BLaER1 treated with 17β-estradiol and CSF1 and Interleukin-3, amounts not matched to agents 10 nM and 100 nM (cell line): ENCODE measurements around the gene TBC1D14.
"Not testable (repeated sequence)": the region's sequence is repeated elsewhere in the genome, so short reads cannot be mapped to it uniquely, and the experiment has no call there.

ENCODE experiments used
- H3K27ac ChIP-seq, 11 experiments: shearing (Covaris generic); formaldehyde crosslinking; 2 replicates each; pipeline ENCODE4 v1.8.1; 2022
- H3K27me3 ChIP-seq, 11 experiments: shearing (Covaris generic); formaldehyde crosslinking; 2 replicates each; pipeline ENCODE4 v1.8.1; 2022
- H3K36me3 ChIP-seq, 11 experiments: shearing (Covaris generic); formaldehyde crosslinking; 2 replicates each; pipeline ENCODE4 v1.8.1; 2022
- H3K4me1 ChIP-seq, 10 experiments: shearing (Covaris generic); formaldehyde crosslinking; 2 replicates each; pipeline ENCODE4 v1.8.1; 2022
- H3K4me2 ChIP-seq, 11 experiments: shearing (Covaris generic); formaldehyde crosslinking; 2 replicates each; pipeline ENCODE4 v1.8.1; 2022
- H3K4me3 ChIP-seq, 10 experiments: shearing (Covaris generic); formaldehyde crosslinking; 2 replicates each; pipeline ENCODE4 v1.8.1; 2022
- H3K9ac ChIP-seq, 11 experiments: shearing (Covaris generic); formaldehyde crosslinking; 2 replicates each; pipeline ENCODE4 v1.8.1; 2022
- H3K9me3 ChIP-seq, 11 experiments: shearing (Covaris generic); formaldehyde crosslinking; replicated peaks in 1 of 11; 2 replicates each; pipeline ENCODE4 v1.8.1; 2022
- H4K20me1 ChIP-seq, 11 experiments: shearing (Covaris generic); formaldehyde crosslinking; 2 replicates each; pipeline ENCODE4 v1.8.1; 2022
- Cebpa-rat ChIP-seq, 11 experiments: shearing (Covaris generic); IDR thresholded peaks; 2 replicates each; pipeline ENCODE4 v1.8.1; 2022

The TBC1D14 gene

DNA sequence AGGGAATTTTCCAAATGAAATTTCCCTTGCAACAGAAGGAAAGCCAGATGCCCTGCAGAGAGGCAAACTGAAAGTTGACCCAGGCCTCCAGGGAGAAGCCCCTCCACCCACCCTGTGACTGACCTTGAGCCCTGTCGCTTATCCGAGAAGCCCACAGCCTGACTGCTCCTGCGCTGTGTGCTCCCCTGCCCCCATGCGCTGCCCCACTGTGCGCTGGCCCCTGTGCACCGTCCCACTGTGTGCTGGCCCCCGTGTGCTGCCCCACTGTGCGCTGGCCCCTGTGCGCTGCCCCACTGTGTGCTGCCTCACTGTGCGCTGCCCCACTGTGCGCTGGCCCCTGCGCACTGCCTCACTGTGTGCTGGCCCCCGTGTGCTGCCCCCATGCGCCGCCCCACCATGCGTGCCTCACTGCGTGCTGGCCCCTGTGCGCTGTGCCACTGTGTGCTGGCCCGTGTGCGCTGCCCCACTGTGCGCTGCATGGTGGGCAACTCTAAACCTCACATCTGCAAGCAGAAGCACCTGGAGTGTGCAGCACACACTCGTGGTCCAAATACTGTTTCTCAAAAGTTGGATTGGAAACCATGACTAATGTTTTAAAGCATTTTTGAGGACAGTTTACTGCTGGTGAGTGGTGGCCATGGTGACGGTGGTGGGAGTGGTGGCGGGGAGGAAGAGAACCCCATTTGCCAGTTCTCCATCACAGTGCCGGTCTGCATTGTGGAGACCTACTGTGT lies 166.5 kb downstream of the TBC1D14 start:
- H3K27me3 ChIP-seq, result no peaks in the 10 kb centered on the region
- H3K9me3 ChIP-seq, result peaks cover 8 to 17% (median 14%) of the 10 kb centered on the region in 11 experiments; a peak in 17 of 22 replicates
- peaks cover 0 to 9% (median 0%) of the 10 kb centered on the region in 11 experiments; a peak in 2 of 22 replicates for H4K20me1 ChIP-seq
- peaks cover 0 to 9% (median 0%) of the 10 kb centered on the region in 10 experiments; a peak in 1 of 20 replicates for H3K4me1 ChIP-seq
- no peak overlapping the region for H3K4me3 ChIP-seq
- no peak for TF ChIP-seq Cebpa-rat (IDR thresholded peaks at IDR 0.05)
- no peaks in the 10 kb centered on the region for H3K36me3 ChIP-seq
- no peak overlapping the region for H3K27ac ChIP-seq
- no peak overlapping the region for H3K9ac ChIP-seq
- H3K4me2 ChIP-seq, result no peak overlapping the region

DNA sequence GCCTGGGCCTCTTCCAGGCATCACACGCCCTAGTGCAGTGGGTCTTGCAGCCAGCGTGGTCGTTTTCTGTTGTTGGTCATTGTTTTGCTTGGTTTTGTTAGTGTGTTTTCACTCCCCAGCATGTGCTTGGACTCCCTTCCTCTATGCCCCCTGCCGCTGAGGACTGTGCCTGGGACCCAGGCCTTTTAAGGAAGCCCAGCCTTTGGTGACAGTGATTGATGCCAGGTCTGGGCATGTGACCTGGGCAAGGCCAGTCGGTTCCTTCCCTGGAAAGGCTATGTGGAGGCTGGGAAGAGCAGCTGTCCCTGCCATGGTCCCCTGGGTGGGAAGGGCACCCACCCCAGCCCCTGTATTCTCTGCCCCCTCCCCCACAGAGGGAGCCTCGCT lies 167.1 kb downstream of the TBC1D14 start:
- Histone ChIP-seq H3K9me3 (peaks cover 8 to 17% (median 14%) of the 10 kb centered on the region in 11 experiments; a peak in 17 of 22 replicates), H3K36me3 (no peaks in the 10 kb centered on the region), H4K20me1 (peaks cover 0 to 9% (median 0%) of the 10 kb centered on the region in 11 experiments; a peak in 2 of 22 replicates), H3K4me3 (no peak overlapping the region), H3K4me1 (peaks cover 0 to 9% (median 0%) of the 10 kb centered on the region in 10 experiments; a peak in 1 of 20 replicates), H3K27me3 (no peaks in the 10 kb centered on the region), H3K9ac (no peak overlapping the region), H3K4me2 (no peak overlapping the region), H3K27ac (no peak overlapping the region)
- no peak for TF ChIP-seq Cebpa-rat (IDR thresholded peaks at IDR 0.05)

DNA sequence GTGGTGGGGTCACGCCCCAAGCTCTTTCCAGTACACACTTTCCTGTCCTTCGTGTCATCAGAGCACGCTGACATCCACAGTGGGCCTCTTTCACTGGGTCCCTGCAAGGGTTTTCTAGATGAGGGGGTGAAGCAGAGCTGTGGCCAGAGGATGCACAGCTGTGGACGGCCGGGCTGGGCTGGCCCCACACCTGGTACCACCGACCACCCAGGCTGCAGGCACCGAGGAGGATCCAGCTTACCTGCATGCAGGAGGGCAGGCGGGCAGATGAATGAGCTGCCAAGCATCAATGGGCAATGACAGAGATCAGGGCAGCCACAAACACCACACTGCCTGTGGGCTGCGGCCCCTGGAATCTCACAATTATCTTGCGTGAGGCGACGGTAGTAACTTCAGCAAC lies 167.7 kb downstream of the TBC1D14 start:
- H3K36me3 ChIP-seq, result no peaks in the 10 kb centered on the region
- H3K27me3 ChIP-seq, result no peaks in the 10 kb centered on the region
- no peak for TF ChIP-seq Cebpa-rat (IDR thresholded peaks at IDR 0.05)
- H3K9me3 ChIP-seq, result peaks cover 8 to 17% (median 14%) of the 10 kb centered on the region in 11 experiments; a peak in 17 of 22 replicates
- H3K4me1 ChIP-seq, result peaks cover 0 to 9% (median 0%) of the 10 kb centered on the region in 10 experiments; a peak in 1 of 20 replicates
- H3K9ac ChIP-seq, result no peak overlapping the region
- no peak overlapping the region for H3K4me3 ChIP-seq
- peaks cover 0 to 9% (median 0%) of the 10 kb centered on the region in 11 experiments; a peak in 2 of 22 replicates for H4K20me1 ChIP-seq
- H3K4me2 ChIP-seq, result no peak overlapping the region
- no peak overlapping the region for H3K27ac ChIP-seq

DNA sequence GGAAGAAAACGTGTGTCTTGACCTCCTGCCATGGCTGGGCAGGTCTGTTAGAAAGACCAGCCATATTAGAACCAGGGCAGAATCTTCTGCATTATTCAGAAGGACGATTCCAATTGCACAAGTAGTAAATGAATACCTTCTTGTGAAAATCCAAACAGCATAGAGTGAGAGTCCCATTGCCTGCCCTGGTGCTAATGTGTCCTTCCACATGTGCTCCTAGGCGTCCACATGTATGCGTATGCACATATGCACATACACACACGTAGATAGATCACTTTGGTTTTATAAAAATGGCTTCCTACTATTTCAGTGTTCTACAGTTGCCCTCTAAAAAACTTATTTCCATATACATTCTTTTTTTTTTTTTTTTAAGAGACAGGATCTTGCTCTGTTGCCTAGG lies 168.4 kb downstream of the TBC1D14 start:
- H3K9me3 ChIP-seq, result peaks cover 8 to 17% (median 14%) of the 10 kb centered on the region in 11 experiments; a peak in 17 of 22 replicates
- TF ChIP-seq Cebpa-rat (IDR thresholded peaks at IDR 0.05), result no peak
- no peaks in the 10 kb centered on the region for H3K27me3 ChIP-seq
- H3K36me3 ChIP-seq, result no peaks in the 10 kb centered on the region
- H3K4me2 ChIP-seq, result no peak overlapping the region
- H3K9ac ChIP-seq, result no peak overlapping the region
- H4K20me1 ChIP-seq, result peaks cover 0 to 9% (median 0%) of the 10 kb centered on the region in 11 experiments; a peak in 2 of 22 replicates
- H3K4me1 ChIP-seq, result peaks cover 0 to 9% (median 0%) of the 10 kb centered on the region in 10 experiments; a peak in 1 of 20 replicates
- H3K27ac ChIP-seq, result no peak overlapping the region
- no peak overlapping the region for H3K4me3 ChIP-seq

DNA sequence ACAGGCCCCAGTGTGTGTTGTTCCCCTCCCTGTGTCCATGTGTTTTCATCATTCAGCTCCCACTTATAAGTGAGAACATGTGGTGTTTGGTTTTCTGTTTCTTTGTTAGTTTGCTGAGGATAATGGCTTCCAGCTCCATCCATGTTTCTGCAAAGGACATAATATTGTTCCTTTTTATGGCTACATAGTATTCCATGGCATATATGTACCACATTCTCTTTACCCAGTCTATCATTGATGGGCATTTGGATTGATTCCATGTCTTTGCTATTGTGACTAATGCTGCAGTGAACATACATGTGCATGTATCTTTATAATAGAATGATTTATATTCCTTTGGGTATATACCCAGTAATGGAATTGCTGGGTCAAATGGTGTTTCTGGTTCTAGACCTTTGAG lies 169.9 kb downstream of the TBC1D14 start:
- H3K4me3 ChIP-seq, H3K27ac ChIP-seq, H3K27me3 ChIP-seq, H3K36me3 ChIP-seq, H4K20me1 ChIP-seq, H3K4me1 ChIP-seq, H3K4me2 ChIP-seq, H3K9ac ChIP-seq: not testable (repeated sequence)
- peaks cover 8 to 17% (median 14%) of the 10 kb centered on the region in 11 experiments; a peak in 17 of 22 replicates for H3K9me3 ChIP-seq

DNA sequence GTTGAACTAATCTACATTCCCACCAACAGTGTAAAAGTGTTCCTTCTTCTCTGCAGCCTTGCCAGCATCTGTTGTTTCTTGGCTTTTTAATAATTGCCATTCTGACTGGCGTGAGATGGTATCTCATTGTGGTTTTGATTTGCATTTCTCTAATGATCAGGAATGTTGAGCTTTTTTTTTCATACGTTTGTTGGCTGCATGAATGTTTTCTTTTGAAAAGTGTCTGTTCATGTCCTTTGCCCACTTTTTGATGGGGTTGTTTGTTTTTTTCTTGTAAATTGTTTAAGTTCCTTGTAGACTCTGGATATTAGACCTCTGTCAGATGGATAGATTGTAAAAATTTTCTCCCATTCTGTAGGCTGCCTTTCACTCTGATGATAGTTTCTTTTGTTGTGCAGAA lies 170.3 kb downstream of the TBC1D14 start:
- H3K4me2 ChIP-seq, H3K9ac ChIP-seq, H4K20me1 ChIP-seq, H3K36me3 ChIP-seq, H3K27ac ChIP-seq, H3K4me3 ChIP-seq, H3K4me1 ChIP-seq, H3K27me3 ChIP-seq: not testable (repeated sequence)
- peaks cover 8 to 17% (median 14%) of the 10 kb centered on the region in 11 experiments; a peak in 17 of 22 replicates for H3K9me3 ChIP-seq
